Measurements from ENCODE around the gene TARP.

The TARP gene

GRCh38 chr7:38220452-38220851 is 53.0 kb downstream of the TARP start:
- Histone ChIP-seq H3K79me2 (replicated peaks; ENCODE audit: insufficient read depth, low read length) (no peaks in the 10 kb centered on the region), H4K20me1 (ENCODE audit: insufficient read depth) (no peaks in the 10 kb centered on the region), H3K36me3 (ENCODE audit: insufficient read depth, low read length) (peaks cover 26% of the 10 kb centered on the region), H3F3A (ENCODE audit: insufficient read depth, low read length, poor library complexity, severe bottlenecking) (peaks cover under 1% of the 10 kb centered on the region), H3K4me2 (ENCODE audit: low read length) (no peak overlapping the region), H3K4me3 (ENCODE audit: low read length) (no peak overlapping the region), H3K9ac (ENCODE audit: low read length) (no peak overlapping the region), H3K27ac (ENCODE audit: low read length) (no peak overlapping the region), H3K9me3 (ENCODE audit: low read length) (no peaks in the 10 kb centered on the region), H2AFZ (ENCODE audit: low read depth, low read length) (no peak overlapping the region), H3K9me2 (ENCODE audit: insufficient read depth, low read length) (no peaks in the 10 kb centered on the region), H3K27me3 (ENCODE audit: insufficient read depth, low read depth, low read length) (no peaks in the 10 kb centered on the region)
- no peak for TF ChIP-seq POLR2AphosphoS5 (IDR thresholded peaks at IDR 0.05)
- TF ChIP-seq CTCF (IDR thresholded peaks at IDR 0.05; ENCODE audit: poor library complexity, severe bottlenecking), result no peak
- TF ChIP-seq EZH2 (IDR thresholded peaks at IDR 0.05; ENCODE audit: borderline replicate concordance, insufficient read depth, low read length, poor library complexity, severe bottlenecking), result no peak
- TF ChIP-seq SMC3 (conservative IDR thresholded peaks at IDR 0.05; ENCODE audit: poor library complexity), result no peak
- no peak for TF ChIP-seq RAD21 (conservative IDR thresholded peaks at IDR 0.05)
- no peak for TF ChIP-seq EP300 (conservative IDR thresholded peaks at IDR 0.05; ENCODE audit: poor library complexity, severe bottlenecking)
- TF ChIP-seq MXI1 (conservative IDR thresholded peaks at IDR 0.05; ENCODE audit: poor library complexity, severe bottlenecking), result no peak
- no peak for TF ChIP-seq REST (IDR thresholded peaks at IDR 0.05; ENCODE audit: borderline replicate concordance)
- TF ChIP-seq TAF1 (IDR thresholded peaks at IDR 0.05; ENCODE audit: low read depth), result no peak

DNA sequence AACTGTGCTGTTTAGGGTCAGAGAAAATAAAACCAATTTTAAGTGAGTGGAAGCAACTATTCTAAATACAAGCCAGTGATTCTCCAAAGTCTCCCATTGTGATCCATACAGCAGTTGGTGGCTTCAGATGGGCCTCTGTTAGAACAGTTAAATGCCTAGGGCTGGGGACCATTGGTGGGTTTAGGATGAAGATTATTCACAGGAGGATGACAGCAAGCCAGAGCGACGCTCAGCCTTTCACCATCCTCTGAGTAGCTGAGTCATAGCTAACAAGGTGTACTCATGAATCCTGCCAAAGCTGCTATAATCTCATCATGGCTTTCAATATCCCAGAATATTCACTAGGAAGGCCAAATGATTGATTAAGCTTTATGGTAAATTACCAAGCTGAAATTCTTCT is 55.8 kb downstream of the TARP start:
- H3K4me3 ChIP-seq (ENCODE audit: low read length), result no peak overlapping the region
- H3K36me3 ChIP-seq (ENCODE audit: insufficient read depth, low read length), result peaks cover 23% of the 10 kb centered on the region
- no peaks in the 10 kb centered on the region for H3K79me2 ChIP-seq (replicated peaks; ENCODE audit: insufficient read depth, low read length)
- no peaks in the 10 kb centered on the region for H3K9me2 ChIP-seq (ENCODE audit: insufficient read depth, low read length)
- no peaks in the 10 kb centered on the region for H4K20me1 ChIP-seq (ENCODE audit: insufficient read depth)
- no peak overlapping the region for H2AFZ ChIP-seq (ENCODE audit: low read depth, low read length)
- H3F3A ChIP-seq (ENCODE audit: insufficient read depth, low read length, poor library complexity, severe bottlenecking), result no peaks in the 10 kb centered on the region
- H3K9ac ChIP-seq (ENCODE audit: low read length), result no peak overlapping the region
- no peaks in the 10 kb centered on the region for H3K27me3 ChIP-seq (ENCODE audit: insufficient read depth, low read depth, low read length)
- no peak overlapping the region for H3K4me2 ChIP-seq (ENCODE audit: low read length)
- H3K27ac ChIP-seq (ENCODE audit: low read length), result no peak overlapping the region
- no peaks in the 10 kb centered on the region for H3K9me3 ChIP-seq (ENCODE audit: low read length)
- TF ChIP-seq CTCF (IDR thresholded peaks at IDR 0.05; ENCODE audit: poor library complexity, severe bottlenecking), result no peak
- TF ChIP-seq SMC3 (conservative IDR thresholded peaks at IDR 0.05; ENCODE audit: poor library complexity), result no peak

Data from neural cell (in vitro differentiated cells).